Breast epithelium (tissue), 3 donors: ENCODE measurements around the gene MXRA7.

Source experiments
- CTCF ChIP-seq, 3 donors: fragments of 450-650 bp; IDR thresholded peaks; one replicate each; pipeline ENCODE4 v1.5.1; 2016 to 2017; ENCODE audit warnings: antibody characterized with exemption in 3 of 3, mild to moderate bottlenecking in 3 of 3, moderate library complexity in 3 of 3
- POLR2A ChIP-seq: fragments of 450-650 bp; IDR thresholded peaks from one replicate; pipeline ENCODE4 v1.6.1; 2016; ENCODE audit warnings: antibody characterized with exemption, mild to moderate bottlenecking, moderate library complexity
- POLR2AphosphoS5 ChIP-seq, 3 donors: sonication (generic); formaldehyde crosslinking; IDR thresholded peaks; one replicate each; pipeline ENCODE4 v1.6.1; 2017; ENCODE audit warnings: antibody characterized with exemption in 3 of 3

DNA sequence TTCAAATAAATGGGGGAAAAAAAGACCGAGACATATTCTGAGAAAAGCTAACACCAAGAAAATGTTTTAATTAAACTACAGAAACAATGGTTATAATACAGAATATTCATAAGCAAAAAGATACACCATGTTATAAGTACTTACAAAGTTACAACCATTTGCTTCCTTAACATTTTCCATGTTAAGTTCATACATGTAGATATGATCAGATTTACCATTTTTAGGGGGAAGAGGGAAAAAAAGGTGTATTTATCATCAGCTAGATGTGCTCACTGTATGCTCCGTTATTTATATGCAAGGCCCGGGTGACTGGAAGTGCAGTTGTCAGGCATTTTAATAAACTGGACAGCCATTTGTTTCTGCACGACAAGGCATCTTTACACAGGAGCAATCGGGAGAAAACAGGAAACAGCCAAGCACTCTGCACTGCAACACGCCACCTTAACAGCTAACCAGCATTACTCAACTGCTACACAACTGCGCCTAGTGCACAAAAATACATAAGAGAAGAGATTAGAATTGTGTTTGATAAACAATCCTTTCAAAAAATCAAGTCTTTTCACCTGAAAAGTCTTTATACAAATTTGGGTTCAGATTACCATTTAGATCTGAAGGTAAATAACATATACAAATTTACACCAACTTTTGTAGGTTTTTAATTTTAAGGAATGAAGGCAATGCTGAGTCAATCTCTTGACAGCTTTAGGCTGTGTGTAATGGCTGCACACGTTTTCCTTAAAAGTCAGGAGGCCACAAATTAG, 23.5 kb upstream of the MXRA7 start:
- TF ChIP-seq POLR2AphosphoS5 (IDR thresholded peaks at IDR 0.05) = no peak
- TF ChIP-seq CTCF (IDR thresholded peaks at IDR 0.05) = no peak
- TF ChIP-seq POLR2A = no peak
